Psoas muscle (tissue), 8 donors: ENCODE results near the gene TUBGCP5. TPM values are rescaled to one million over a fixed set of nuclear protein-coding genes. Genes with fewer than 3 reads are reported as not detected.

Experiments
- ATAC-seq, 4 donors: fragments of 200-7000 bp; cut with Tn5 transposase; one replicate each; pipeline ENCODE4 v1.9.1; 2020; ENCODE audit warnings: moderate library complexity in 3 of 4, mild to moderate bottlenecking in 2 of 4
- DNase-seq, 2 donors: peaks; one replicate each; pipeline ENCODE4 v3.0.0-alpha.2; 2020
- H3K27ac ChIP-seq: fragments of 200-600 bp; one replicate; pipeline ENCODE4 v1.8.0; 2022
- H3K27me3 ChIP-seq, 3 donors: fragments of 200-600 bp in 1 of 3; one replicate each; pipeline versions ENCODE4 v1.6.1 to v1.8.0; 2013 to 2022; ENCODE audit warnings: low read length in 2 of 3, mild to moderate bottlenecking in 2 of 3, moderate library complexity in 1 of 3; ENCODE audit not compliant: insufficient read depth in 3 of 3
- H3K36me3 ChIP-seq, 2 donors: fragments of 200-600 bp in 1 of 2; one replicate each; pipeline versions ENCODE4 v1.6.1 to v1.8.0; 2013 to 2022; ENCODE audit warnings: low read depth in 1 of 2, mild to moderate bottlenecking in 1 of 2, moderate library complexity in 1 of 2; ENCODE audit not compliant: insufficient read depth in 1 of 2
- H3K4me1 ChIP-seq: fragments of 200-600 bp; one replicate; pipeline ENCODE4 v1.8.0; 2022
- H3K4me3 ChIP-seq: fragments of 200-600 bp; one replicate; pipeline ENCODE4 v1.8.0; 2022; ENCODE audit warnings: mild to moderate bottlenecking
- H3K9me3 ChIP-seq: fragments of 200-600 bp; one replicate; pipeline ENCODE4 v1.8.0; 2022
- WGBS, 3 donors: extraction: QIAGEN DNeasy Blood & Tissue Kit; methylation state at CpG; one replicate each; pipeline versions ENCODE4 v1.1.6 to v1.1.7; 2013; 5-methylcytosine and 5-hydroxymethylcytosine counted together
- intact Hi-C, 2 donors: fragments of 100-400 bp; cut with DNase I; formaldehyde crosslinking; loops; one replicate each; pipeline versions ENCODE4 v1.11.0 to v1.14.2; 2022
- polyA plus RNA-seq, 3 donors: library from polyadenylated mRNA; stranded (reverse); fragments of 200-250 nt; gene quantifications; one replicate each; pipeline ENCODE4 v1.2.3, GENCODE V29; 2013
- total RNA-seq, 4 donors: library from RNA; stranded (reverse); fragmentation: NEBNext Ultra II Directional in 2 of 4; extraction: Animal tissue kit (Norgen Biotek cat#: 25700) in 2 of 4; gene quantifications; one replicate each; pipeline versions ENCODE4 v1.2.1 to v1.2.4, GENCODE V29; 2021 to 2023
- TF ChIP-seq, protein P1 (sequence below): fragments of 200-600 bp; IDR thresholded peaks from one replicate; pipeline ENCODE4 v1.8.0; 2022; ENCODE audit warnings: antibody characterized with exemption
- donor health status: healthy with polysubstance abuse.
- donor health status: DM: no; HTN: no; CAD: no; lungs with moderate emphysema.
- donor health status: Bipolar disorder and iron deficiency.
- donor health status: healthy.
- donor health status: DM: yes; HTN: yes; CAD: no.
- donor health status: DM: no; HTN: no; CAD: no.
- donor health status: DM: no; HTN: no; CAD: no.
- donor health status: DM: yes; HTN: yes; CAD: no.

TUBGCP5 gene
- total and polyA plus RNA-seq, 7 donors = 5.1 to 15.1 (median 9.3) TPM

- no peaks in the 10 kb centered on the region for H3K27me3 ChIP-seq
- no peak for DNase-seq
- intact Hi-C loops = no loop called here
- WGBS, 3 donors = 82 to 85% (median 84%) methylated on average over 20 of the region's 20 CpGs
- H3K4me1 ChIP-seq = peaks cover 5% of the 10 kb centered on the region
- TF ChIP-seq, protein P1, sequence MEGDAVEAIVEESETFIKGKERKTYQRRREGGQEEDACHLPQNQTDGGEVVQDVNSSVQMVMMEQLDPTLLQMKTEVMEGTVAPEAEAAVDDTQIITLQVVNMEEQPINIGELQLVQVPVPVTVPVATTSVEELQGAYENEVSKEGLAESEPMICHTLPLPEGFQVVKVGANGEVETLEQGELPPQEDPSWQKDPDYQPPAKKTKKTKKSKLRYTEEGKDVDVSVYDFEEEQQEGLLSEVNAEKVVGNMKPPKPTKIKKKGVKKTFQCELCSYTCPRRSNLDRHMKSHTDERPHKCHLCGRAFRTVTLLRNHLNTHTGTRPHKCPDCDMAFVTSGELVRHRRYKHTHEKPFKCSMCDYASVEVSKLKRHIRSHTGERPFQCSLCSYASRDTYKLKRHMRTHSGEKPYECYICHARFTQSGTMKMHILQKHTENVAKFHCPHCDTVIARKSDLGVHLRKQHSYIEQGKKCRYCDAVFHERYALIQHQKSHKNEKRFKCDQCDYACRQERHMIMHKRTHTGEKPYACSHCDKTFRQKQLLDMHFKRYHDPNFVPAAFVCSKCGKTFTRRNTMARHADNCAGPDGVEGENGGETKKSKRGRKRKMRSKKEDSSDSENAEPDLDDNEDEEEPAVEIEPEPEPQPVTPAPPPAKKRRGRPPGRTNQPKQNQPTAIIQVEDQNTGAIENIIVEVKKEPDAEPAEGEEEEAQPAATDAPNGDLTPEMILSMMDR = no peak
- no peak for ATAC-seq
- H3K27ac ChIP-seq = no peak overlapping the region
- H3K9me3 ChIP-seq = no peaks in the 10 kb centered on the region
- no peaks in the 10 kb centered on the region for H3K36me3 ChIP-seq
- no peak overlapping the region for H3K4me3 ChIP-seq
Measured at GRCh38 chr15:22966321-22967083, 72.9 kb downstream of the TUBGCP5 start.

DNA sequence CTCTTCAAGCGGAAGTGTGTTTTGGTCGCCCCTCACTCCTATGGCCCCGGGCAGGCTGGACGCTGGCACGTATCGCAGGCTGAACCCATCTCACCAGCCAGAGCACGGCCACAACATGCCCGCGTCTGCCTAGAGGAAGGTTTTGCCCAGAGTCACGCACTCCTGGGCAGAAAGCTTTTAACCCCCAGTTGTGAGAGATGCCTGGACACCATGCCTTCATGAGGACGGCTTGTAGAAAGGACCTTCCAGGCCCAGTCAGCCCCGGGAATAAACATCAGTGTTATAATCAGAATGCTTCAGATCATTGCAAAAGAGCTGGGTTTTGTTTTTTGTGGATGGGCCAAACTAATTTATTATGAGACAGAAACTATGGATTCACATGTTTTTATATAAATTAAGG, 75.7 kb downstream of the TUBGCP5 start:
- intact Hi-C loops = no loop called here
- Histone ChIP-seq H3K4me1 (peaks cover 14% of the 10 kb centered on the region), H3K36me3 (no peaks in the 10 kb centered on the region), H3K27me3 (no peaks in the 10 kb centered on the region), H3K9me3 (no peaks in the 10 kb centered on the region), H3K27ac (no peak overlapping the region), H3K4me3 (no peak overlapping the region)
- no peak for DNase-seq
- 46 to 51% (median 46%) methylated on average over 12 of the region's 12 CpGs for WGBS, 3 donors
- TF ChIP-seq, protein P1 = no peak
- ATAC-seq = no peak

GRCh38 chr15:22962611-22963010, 76.8 kb downstream of the TUBGCP5 start:
- intact Hi-C loops = no loop called here
- Histone ChIP-seq H3K27ac (no peak overlapping the region), H3K36me3 (no peaks in the 10 kb centered on the region), H3K4me3 (no peak overlapping the region), H3K4me1 (peaks cover 14% of the 10 kb centered on the region), H3K27me3 (no peaks in the 10 kb centered on the region), H3K9me3 (no peaks in the 10 kb centered on the region)
- TF ChIP-seq, protein P1 = no peak
- 96 to 97% (median 97%) methylated on average over 12 of the region's 12 CpGs for WGBS, 3 donors
- no peak for ATAC-seq
- peak in 1 of 2 donors; percentile 29 for DNase-seq

- Histone ChIP-seq H3K4me1 (peaks cover 14% of the 10 kb centered on the region), H3K4me3 (no peak overlapping the region), H3K27me3 (no peaks in the 10 kb centered on the region), H3K36me3 (no peaks in the 10 kb centered on the region), H3K27ac (peak overlapping the region; percentile 11), H3K9me3 (no peaks in the 10 kb centered on the region)
- TF ChIP-seq, protein P1 = no peak
- intact Hi-C loops = no loop called here
- WGBS, 3 donors = 29 to 41% (median 33%) methylated on average over 1 of the region's 1 CpG
- DNase-seq = no peak
- no peak for ATAC-seq
Measured at GRCh38 chr15:22961762-22962161, 77.6 kb downstream of the TUBGCP5 start.

DNA sequence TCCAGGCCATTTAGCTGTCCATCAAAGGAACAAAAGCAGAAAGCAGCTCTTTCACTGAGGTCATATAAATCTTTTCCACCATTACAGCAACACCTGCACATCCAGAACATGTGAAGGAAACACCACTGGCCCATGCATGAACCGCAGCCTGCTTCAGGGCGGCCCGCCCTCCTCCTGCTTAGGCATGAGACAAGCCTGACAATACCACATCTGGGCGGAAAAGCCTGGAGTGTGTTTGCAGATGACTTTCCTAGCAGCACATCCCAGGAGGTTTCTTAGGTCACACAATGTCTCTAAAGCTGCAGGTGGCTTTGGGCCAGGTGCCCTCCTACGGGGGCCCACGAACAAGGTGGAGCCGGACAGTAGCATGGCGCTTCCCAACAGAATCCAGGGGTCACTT, 78.8 kb downstream of the TUBGCP5 start:
- TF ChIP-seq, protein P1 = no peak
- intact Hi-C loops = no loop called here
- WGBS, 3 donors = 82 to 84% (median 82%) methylated on average over 8 of the region's 8 CpGs
- no peaks in the 10 kb centered on the region for H3K9me3 ChIP-seq
- no peak overlapping the region for H3K4me3 ChIP-seq
- peak overlapping the region; percentile 11 for H3K27ac ChIP-seq
- DNase-seq = no peak
- no peaks in the 10 kb centered on the region for H3K36me3 ChIP-seq
- H3K27me3 ChIP-seq = no peaks in the 10 kb centered on the region
- peaks cover 14% of the 10 kb centered on the region for H3K4me1 ChIP-seq
- no peak for ATAC-seq
